ENCODE data around the gene PDE4D. TPM values are rescaled to one million over a fixed set of nuclear protein-coding genes. Genes with fewer than 3 reads are reported as not detected.

The PDE4D gene
- total and polyA plus RNA-seq, 2 of the 4 experiments (the other 2 are of a cell fraction): 1.4 to 7.9 TPM

DNA sequence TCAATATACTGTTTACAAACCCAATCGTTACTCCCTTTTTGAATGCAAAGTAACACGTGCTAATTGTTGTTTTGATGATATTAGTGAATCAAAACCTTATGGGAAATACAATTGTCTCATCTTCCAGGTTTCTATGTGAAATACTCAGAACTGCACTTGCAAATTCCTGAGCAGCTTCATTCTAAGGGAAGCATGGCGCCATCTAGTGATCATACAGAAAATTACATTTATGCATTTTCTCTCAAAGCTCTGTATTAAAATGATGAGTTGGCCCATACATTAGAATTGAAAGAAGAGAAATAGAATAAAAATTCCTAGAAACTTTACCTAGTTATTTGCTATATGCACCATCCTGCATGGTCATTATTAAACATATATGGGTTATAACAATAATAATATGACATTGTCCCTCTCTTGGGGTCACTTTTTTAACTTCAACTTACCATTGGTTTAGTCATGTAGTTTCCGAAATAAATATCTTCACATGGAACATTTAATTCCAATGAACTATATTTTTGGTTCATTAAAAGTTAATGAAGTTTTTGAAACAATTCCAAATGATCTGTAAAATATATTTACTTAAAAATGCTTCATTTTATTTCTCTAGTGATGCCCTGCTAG lies 220.0 kb downstream of the PDE4D start:
- no peak overlapping the region for H2AFZ ChIP-seq (replicated peaks; ENCODE audit: low read length, poor library complexity)
- in situ Hi-C loops (cut with MboI; ENCODE audit: low sequenced_read_pairs) (loop anchor here (10.0 to 25.0 kb wide), 2 partner anchors 161 to 489 kb away; no protein-coding TSS in a partner anchor), dilution Hi-C loops (cut with HindIII; ENCODE audit: low sequenced_read_pairs, unreplicated experiment) (no loop called here)

More for the DNA sequence above, 220.0 kb downstream of the PDE4D start:
- no peaks in the 10 kb centered on the region for H3K79me1 ChIP-seq (ENCODE audit: low read depth in 1 of 2, low read length in 2 of 2)
- no peaks in the 10 kb centered on the region for H3K36me3 ChIP-seq (ENCODE audit: control insufficient read depth, insufficient read depth, low read length)
- H3K9ac ChIP-seq (ENCODE audit: low read depth, low read length): no peak overlapping the region
- DNase-seq: peak; percentile 49
- H3K27me3 ChIP-seq (ENCODE audit: control insufficient read depth, insufficient read depth, low read length): no peaks in the 10 kb centered on the region
- H3K4me1 ChIP-seq (ENCODE audit: control insufficient read depth, insufficient read depth, low read length): no peaks in the 10 kb centered on the region
- H3K23ac ChIP-seq (ENCODE audit: low read depth, low read length): no peak overlapping the region
- H2BK15ac ChIP-seq (ENCODE audit: low read depth, low read length): no peak overlapping the region
- no peak overlapping the region for H2BK20ac ChIP-seq (ENCODE audit: low read depth, low read length)
- POLR2A ChIA-PET (ENCODE audit: unreplicated experiment): no interaction called here
- no peak overlapping the region for H3K14ac ChIP-seq (replicated peaks; ENCODE audit: low read depth, low read length)
- no peak overlapping the region for H4K91ac ChIP-seq (ENCODE audit: insufficient read depth, low read depth, low read length)
- CTCF ChIA-PET: interaction anchor here (0.6 to 1.8 kb wide), 11 partner anchors 9 to 250 kb away, joined by 3 to 7 read pairs (median 3); no protein-coding TSS in a partner anchor
- H2AK5ac ChIP-seq (ENCODE audit: low read depth, low read length): no peak overlapping the region
- H4K5ac ChIP-seq (ENCODE audit: low read depth, low read length): no peak overlapping the region
- no CpG with 5 or more reads among the region's 4 CpGs for WGBS, 2 experiments (ENCODE audit: extremely low coverage in 2 of 2, insufficient read length in 1 of 2)
- no peaks in the 10 kb centered on the region for H3K9me3 ChIP-seq (ENCODE audit: control insufficient read depth, insufficient read depth, low read length)
- H4K20me1 ChIP-seq (ENCODE audit: insufficient read depth, low read length): no peaks in the 10 kb centered on the region
- peak; percentile 60 for ATAC-seq (ENCODE audit: low read depth)
- H2BK120ac ChIP-seq (ENCODE audit: low read depth, low read length): no peak overlapping the region
- no peak overlapping the region for H3K27ac ChIP-seq (ENCODE audit: insufficient read depth, low read length)
- no peak overlapping the region for H3K56ac ChIP-seq (ENCODE audit: extremely low read depth, insufficient read depth, low read length)
- intact Hi-C loops (cut with micrococcal nuclease): loop anchor here (1.0 to 5.0 kb wide), 5 partner anchors 51 to 486 kb away; no protein-coding TSS in a partner anchor
- H3K4ac ChIP-seq (ENCODE audit: low read depth, low read length): no peak overlapping the region
- H4K8ac ChIP-seq (ENCODE audit: low read depth in 2 of 2, low read length in 2 of 2): no peak overlapping the region
- TF ChIP-seq MXI1 (IDR thresholded peaks at IDR 0.05; ENCODE audit: borderline replicate concordance, low read depth, low read length) (no peak), CHD1 (IDR thresholded peaks at IDR 0.05; ENCODE audit: low read depth, low read length) (no peak), RCOR1 (IDR thresholded peaks at IDR 0.05; ENCODE audit: insufficient replicate concordance, low read length) (no peak), SMC3 (IDR thresholded peaks at IDR 0.05; ENCODE audit: low read depth, low read length) (peak; percentile 66), POLR2A (IDR thresholded peaks at IDR 0.05; ENCODE audit: low read depth, low read length) (no peak), RFX5 (IDR thresholded peaks at IDR 0.05; ENCODE audit: low read depth, low read length) (no peak), ELK1 (IDR thresholded peaks at IDR 0.05; ENCODE audit: borderline replicate concordance, low read depth, low read length) (no peak), RAD21 (IDR thresholded peaks at IDR 0.05; ENCODE audit: low read length) (peak; percentile 71), MAFK (IDR thresholded peaks at IDR 0.05; ENCODE audit: low read depth, low read length) (no peak), NFE2L2 (IDR thresholded peaks at IDR 0.05; ENCODE audit: low read depth, low read length) (no peak), BHLHE40 (IDR thresholded peaks at IDR 0.05; ENCODE audit: low read depth, low read length) (no peak), MAZ (IDR thresholded peaks at IDR 0.05; ENCODE audit: borderline replicate concordance, low read depth, low read length) (no peak)
- TF ChIP-seq, protein P1, sequence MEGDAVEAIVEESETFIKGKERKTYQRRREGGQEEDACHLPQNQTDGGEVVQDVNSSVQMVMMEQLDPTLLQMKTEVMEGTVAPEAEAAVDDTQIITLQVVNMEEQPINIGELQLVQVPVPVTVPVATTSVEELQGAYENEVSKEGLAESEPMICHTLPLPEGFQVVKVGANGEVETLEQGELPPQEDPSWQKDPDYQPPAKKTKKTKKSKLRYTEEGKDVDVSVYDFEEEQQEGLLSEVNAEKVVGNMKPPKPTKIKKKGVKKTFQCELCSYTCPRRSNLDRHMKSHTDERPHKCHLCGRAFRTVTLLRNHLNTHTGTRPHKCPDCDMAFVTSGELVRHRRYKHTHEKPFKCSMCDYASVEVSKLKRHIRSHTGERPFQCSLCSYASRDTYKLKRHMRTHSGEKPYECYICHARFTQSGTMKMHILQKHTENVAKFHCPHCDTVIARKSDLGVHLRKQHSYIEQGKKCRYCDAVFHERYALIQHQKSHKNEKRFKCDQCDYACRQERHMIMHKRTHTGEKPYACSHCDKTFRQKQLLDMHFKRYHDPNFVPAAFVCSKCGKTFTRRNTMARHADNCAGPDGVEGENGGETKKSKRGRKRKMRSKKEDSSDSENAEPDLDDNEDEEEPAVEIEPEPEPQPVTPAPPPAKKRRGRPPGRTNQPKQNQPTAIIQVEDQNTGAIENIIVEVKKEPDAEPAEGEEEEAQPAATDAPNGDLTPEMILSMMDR (conservative IDR thresholded peaks at IDR 0.05; ENCODE audit: low read depth, low read length): peak; percentile 78
- TF ChIP-seq, protein P2, sequence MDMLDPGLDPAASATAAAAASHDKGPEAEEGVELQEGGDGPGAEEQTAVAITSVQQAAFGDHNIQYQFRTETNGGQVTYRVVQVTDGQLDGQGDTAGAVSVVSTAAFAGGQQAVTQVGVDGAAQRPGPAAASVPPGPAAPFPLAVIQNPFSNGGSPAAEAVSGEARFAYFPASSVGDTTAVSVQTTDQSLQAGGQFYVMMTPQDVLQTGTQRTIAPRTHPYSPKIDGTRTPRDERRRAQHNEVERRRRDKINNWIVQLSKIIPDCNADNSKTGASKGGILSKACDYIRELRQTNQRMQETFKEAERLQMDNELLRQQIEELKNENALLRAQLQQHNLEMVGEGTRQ (IDR thresholded peaks at IDR 0.05; ENCODE audit: low read depth, low read length): no peak
- BruUV-seq (replicated peaks): no TSS peak
- no peak overlapping the region for H3K18ac ChIP-seq (ENCODE audit: low read depth, low read length)
- no peak overlapping the region for H3K4me3 ChIP-seq (ENCODE audit: insufficient read depth, low read depth, low read length)
- no peak overlapping the region for H2AK9ac ChIP-seq (replicated peaks; ENCODE audit: low read depth, low read length, poor library complexity)
- no peak overlapping the region for H3K4me2 ChIP-seq (ENCODE audit: low read depth, low read length)
- no peak overlapping the region for H2BK5ac ChIP-seq (ENCODE audit: low read depth, low read length, poor library complexity, severe bottlenecking)
- H3K9me1 ChIP-seq (ENCODE audit: insufficient read depth, low read length): no peaks in the 10 kb centered on the region

Measured in IMR-90 (cell line).